ENCODE measurements around the gene RND1. TPM values are rescaled to one million over a fixed set of nuclear protein-coding genes. Genes with fewer than 3 reads are reported as not detected.

Gene RND1
- total RNA-seq, 2 donors from 2014 or later: 0.70 TPM; not detected in 1

- H3K4me1 ChIP-seq: peaks cover 0 to 44% of the 10 kb centered on the region in 2 donors
- TF ChIP-seq CTCF (IDR thresholded peaks at IDR 0.05): peak; percentile 99 to 100
- no peaks in the 10 kb centered on the region for H3K27me3 ChIP-seq
- H3K36me3 ChIP-seq: no peaks in the 10 kb centered on the region
- H3K4me3 ChIP-seq: peak overlapping the region; percentile 64 to 79
- no peaks in the 10 kb centered on the region for H3K9me3 ChIP-seq
- H3K27ac ChIP-seq: peak overlapping the region; percentile 75 to 88
- peak; percentile 80 for DNase-seq (ENCODE audit: low spot score)
These were observed 51.2 kb downstream of the RND1 start for GRCh38 chr12:48814262-48815125.

GRCh38 chr12:48813465-48814261 is 52.0 kb downstream of the RND1 start:
- Histone ChIP-seq H3K4me3 (peak overlapping the region; percentile 64 to 79), H3K27ac (peak overlapping the region; percentile 75 to 88), H3K4me1 (peaks cover 0 to 39% of the 10 kb centered on the region in 2 donors)

GRCh38 chr12:48812389-48812788 is 53.3 kb downstream of the RND1 start:
- Histone ChIP-seq H3K9me3 (no peaks in the 10 kb centered on the region), H3K4me3 (no peak overlapping the region), H3K36me3 (no peaks in the 10 kb centered on the region), H3K27me3 (no peaks in the 10 kb centered on the region), H3K4me1 (peaks cover 0 to 32% of the 10 kb centered on the region in 2 donors), H3K27ac (no peak overlapping the region)
- no peak for TF ChIP-seq CTCF (IDR thresholded peaks at IDR 0.05)
- no peak for DNase-seq (ENCODE audit: low spot score)

More at GRCh38 chr12:48813465-48814261, 52.0 kb downstream of the RND1 start:
- TF ChIP-seq CTCF (IDR thresholded peaks at IDR 0.05): no peak
- no peak for DNase-seq (ENCODE audit: low spot score)
- no peaks in the 10 kb centered on the region for H3K9me3 ChIP-seq
- no peaks in the 10 kb centered on the region for H3K36me3 ChIP-seq
- H3K27me3 ChIP-seq: no peaks in the 10 kb centered on the region

- Histone ChIP-seq H3K36me3 (no peaks in the 10 kb centered on the region), H3K27ac (no peak overlapping the region), H3K27me3 (no peaks in the 10 kb centered on the region), H3K4me1 (peaks cover 0 to 31% of the 10 kb centered on the region in 2 donors), H3K4me3 (no peak overlapping the region), H3K9me3 (no peaks in the 10 kb centered on the region)
- TF ChIP-seq CTCF (IDR thresholded peaks at IDR 0.05): no peak
- no peak for DNase-seq (ENCODE audit: low spot score)
These were observed 54.1 kb downstream of the RND1 start for GRCh38 chr12:48811437-48812090.

- H3K36me3 ChIP-seq: no peaks in the 10 kb centered on the region
- H3K4me1 ChIP-seq: peaks cover 0 to 25% of the 10 kb centered on the region in 2 donors
- no peak overlapping the region for H3K4me3 ChIP-seq
- no peak for TF ChIP-seq CTCF (IDR thresholded peaks at IDR 0.05)
- H3K9me3 ChIP-seq: no peaks in the 10 kb centered on the region
- no peak for DNase-seq (ENCODE audit: low spot score)
- no peak overlapping the region for H3K27ac ChIP-seq
- H3K27me3 ChIP-seq: no peaks in the 10 kb centered on the region
These were observed 54.7 kb downstream of the RND1 start for GRCh38 chr12:48810903-48811431.

All from right atrium auricular region (tissue), 2 donors.